H1 (cell line): ENCODE measurements around the gene PRAMEF6.
"Not testable (repeated sequence)": the region's sequence is repeated elsewhere in the genome, so short reads cannot be mapped to it uniquely, and the experiment has no call there.

Source experiments
- CTCF ChIP-seq, 3 experiments: IDR thresholded peaks; 1 replicate in 2 of 3; 2 replicates in 1 of 3; pipeline versions ENCODE4 v1.5.1 to v1.6.1; 2011; ENCODE audit warnings: low read length in 3 of 3, mild to moderate bottlenecking in 3 of 3, inconsistent platforms in 2 of 3, low read depth in 1 of 3, moderate library complexity in 1 of 3; ENCODE audit not compliant: insufficient read depth in 1 of 3; ENCODE audit errors: control extremely low read depth in 1 of 3
- EP300 ChIP-seq, 2 experiments: IDR thresholded peaks; 1 replicate in 1 of 2; 2 replicates in 1 of 2; pipeline ENCODE4 v1.6.1; 2011 to 2012; ENCODE audit warnings: low read depth in 2 of 2, low read length in 2 of 2, mild to moderate bottlenecking in 2 of 2, borderline replicate concordance in 1 of 2, inconsistent platforms in 1 of 2, moderate library complexity in 1 of 2
- EZH2 ChIP-seq: fragments of 200-600 bp; sonication (generic); IDR thresholded peaks from 2 replicates; pipeline ENCODE4 v1.7.1; 2012; ENCODE audit warnings: low read depth, mild to moderate bottlenecking, moderate library complexity, low read length, inconsistent platforms; ENCODE audit not compliant: severe bottlenecking
- HDAC2 ChIP-seq, 2 experiments: fragments of 300-600 bp in 1 of 2; sonication (generic) in 1 of 2; IDR thresholded peaks; 2 replicates each; pipeline ENCODE4 v1.6.1; 2011 to 2012; ENCODE audit warnings: low read depth in 2 of 2, low read length in 2 of 2, mild to moderate bottlenecking in 2 of 2, moderate library complexity in 2 of 2, borderline replicate concordance in 1 of 2, inconsistent platforms in 1 of 2
- JUND ChIP-seq: IDR thresholded peaks from 2 replicates; pipeline ENCODE4 v1.6.1; 2011; ENCODE audit warnings: mild to moderate bottlenecking, improper control_type of control experiment, low read length
- POLR2A ChIP-seq, 2 experiments: IDR thresholded peaks; 1 replicate in 1 of 2; 2 replicates in 1 of 2; pipeline ENCODE4 v1.6.1; 2011; ENCODE audit warnings: low read depth in 2 of 2, low read length in 2 of 2, mild to moderate bottlenecking in 2 of 2; ENCODE audit errors: control extremely low read depth in 1 of 2
- TAF1 ChIP-seq: IDR thresholded peaks from 2 replicates; pipeline ENCODE4 v1.6.1; 2011; ENCODE audit warnings: mild to moderate bottlenecking, low read depth, low read length
- YY1 ChIP-seq: IDR thresholded peaks from 2 replicates; pipeline ENCODE4 v1.6.1; 2011; ENCODE audit warnings: low read depth, mild to moderate bottlenecking, low read length
- TF ChIP-seq, protein P1 (sequence below): IDR thresholded peaks from 2 replicates; pipeline ENCODE4 v1.6.1; 2012; ENCODE audit warnings: inconsistent platforms

DNA sequence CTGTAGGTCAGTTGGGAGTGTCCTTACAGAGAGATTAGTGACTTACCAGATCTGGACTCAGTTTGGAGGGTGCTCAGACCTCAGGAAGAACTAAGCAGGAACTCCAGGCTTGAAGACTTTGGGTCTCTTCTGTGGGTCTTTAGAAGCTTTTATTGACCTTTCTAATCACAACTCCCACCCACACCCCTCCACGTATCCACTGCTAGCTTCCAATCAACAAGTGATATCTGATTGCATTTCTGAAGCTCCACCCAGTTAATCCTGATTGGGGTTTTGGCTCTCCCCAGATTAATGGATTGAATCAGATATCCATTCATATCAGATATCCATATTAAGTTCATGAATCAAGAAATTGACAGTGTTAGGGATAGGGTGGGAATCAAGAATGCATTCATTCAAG lies 49.2 kb downstream of the PRAMEF6 start, which contains the start of gene PRAMEF10:
- TF ChIP-seq YY1; CTCF (IDR thresholded peaks at IDR 0.05; ENCODE audit: control extremely low read depth in 1 of 3, insufficient read depth in 1 of 3, low read depth in 1 of 3, low read length in 3 of 3); JUND; EP300 (IDR thresholded peaks at IDR 0.05; ENCODE audit: borderline replicate concordance in 1 of 2, low read depth in 2 of 2, low read length in 2 of 2); TAF1; EZH2; POLR2A (IDR thresholded peaks at IDR 0.05; ENCODE audit: control extremely low read depth in 1 of 2, low read depth in 2 of 2, low read length in 2 of 2); HDAC2 (IDR thresholded peaks at IDR 0.05; ENCODE audit: borderline replicate concordance in 1 of 2, low read depth in 2 of 2, low read length in 2 of 2): not testable (repeated sequence)
- TF ChIP-seq, protein P1, sequence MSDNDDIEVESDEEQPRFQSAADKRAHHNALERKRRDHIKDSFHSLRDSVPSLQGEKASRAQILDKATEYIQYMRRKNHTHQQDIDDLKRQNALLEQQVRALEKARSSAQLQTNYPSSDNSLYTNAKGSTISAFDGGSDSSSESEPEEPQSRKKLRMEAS = not testable (repeated sequence)
